ENCODE data around the gene UGP2. TPM values are rescaled to one million over a fixed set of nuclear protein-coding genes. Genes with fewer than 3 reads are reported as not detected.

UGP2 gene
- total and polyA plus RNA-seq, 2 donors (not counting 1 experiment from before 2014, with no cell fraction given) = 19.1 to 68.8 TPM

- intact Hi-C loops (cut with micrococcal nuclease) = no loop called here
- ChIA-PET CTCF (no interaction called here), POLR2A (no interaction called here)
- Histone ChIP-seq H2AFZ (ENCODE audit: insufficient read depth, low read depth, low read length, poor library complexity, severe bottlenecking) (no peak overlapping the region), H3K4me2 (replicated peaks; ENCODE audit: low read depth, low read length, poor library complexity, severe bottlenecking) (no peak overlapping the region), H3K4me3 (ENCODE audit: control extremely low read depth in 1 of 5, extremely low read depth in 1 of 5, insufficient read depth in 1 of 5, low read depth in 2 of 5, low read length in 4 of 5) (no peak overlapping the region), H3K9ac (ENCODE audit: low read length) (no peak overlapping the region), H3K4me1 (ENCODE audit: control insufficient read depth in 2 of 2, insufficient read depth in 2 of 2, low read length in 2 of 2) (no peaks in the 10 kb centered on the region), H3K27ac (ENCODE audit: low read length in 2 of 2) (no peak overlapping the region), H3K9me3 (ENCODE audit: control extremely low read depth in 1 of 3, control insufficient read depth in 2 of 3, insufficient read depth in 1 of 3, low read length in 2 of 3) (peaks cover 4 to 14% (median 5%) of the 10 kb centered on the region in 3 donors), H3K36me3 (replicated peaks in 1 of 2; ENCODE audit: control extremely low read depth in 1 of 2, control insufficient read depth in 1 of 2, extremely low read depth in 1 of 2, insufficient read depth in 2 of 2, low read length in 1 of 2) (peaks cover 20 to 31% of the 10 kb centered on the region in 2 experiments), H4K20me1 (ENCODE audit: control insufficient read depth, insufficient read depth, low read length, poor library complexity, severe bottlenecking) (no peaks in the 10 kb centered on the region), H3K79me2 (ENCODE audit: control insufficient read depth, insufficient read depth, low read length) (no peaks in the 10 kb centered on the region), H3K27me3 (replicated peaks in 1 of 4; ENCODE audit: control extremely low read depth in 1 of 4, control insufficient read depth in 3 of 4, insufficient read depth in 4 of 4, low read length in 3 of 4) (no peaks in the 10 kb centered on the region)
- no peak for ATAC-seq (ENCODE audit: low read depth)
- H3K27ac Mint-ChIP-seq = no peak overlapping the region
- DNase-seq = no peak
- no peak overlapping the region for H3K4me3 Mint-ChIP-seq
- H3K27me3 Mint-ChIP-seq = no peaks in the 10 kb centered on the region
- no peak for TF ChIP-seq EZH2 (IDR thresholded peaks at IDR 0.05; ENCODE audit: borderline replicate concordance, insufficient read depth, low read depth, low read length, poor library complexity, severe bottlenecking)
- no peak for TF ChIP-seq CTCF (IDR thresholded peaks at IDR 0.05)
- H3K4me1 Mint-ChIP-seq = peaks cover 4% of the 10 kb centered on the region
- peaks cover 6% of the 10 kb centered on the region for H3K9me3 Mint-ChIP-seq (ENCODE audit: insufficient read depth)
- no CpG with 5 or more reads among the region's 5 CpGs for WGBS (ENCODE audit: insufficient coverage)
Observed at GRCh38 chr2:63898839-63899238, 57.1 kb downstream of the UGP2 start.

GRCh38 chr2:63899639-63900038 is 57.9 kb downstream of the UGP2 start:
- TF ChIP-seq EZH2 (IDR thresholded peaks at IDR 0.05; ENCODE audit: borderline replicate concordance, insufficient read depth, low read depth, low read length, poor library complexity, severe bottlenecking) = no peak
- no peak for TF ChIP-seq CTCF (IDR thresholded peaks at IDR 0.05)
- DNase-seq (no peak), ATAC-seq (ENCODE audit: low read depth) (no peak)
- H3K9me3 ChIP-seq (ENCODE audit: control extremely low read depth in 1 of 3, control insufficient read depth in 2 of 3, insufficient read depth in 1 of 3, low read length in 2 of 3) = peaks cover 4 to 14% (median 5%) of the 10 kb centered on the region in 3 donors
- H3K36me3 ChIP-seq (replicated peaks in 1 of 2; ENCODE audit: control extremely low read depth in 1 of 2, control insufficient read depth in 1 of 2, extremely low read depth in 1 of 2, insufficient read depth in 2 of 2, low read length in 1 of 2) = peaks cover 17 to 25% of the 10 kb centered on the region in 2 experiments
- CTCF ChIA-PET = interaction anchor here (1.1 kb wide), 1 partner anchor 58 kb away, joined by 3 read pairs; the partner anchor contains the start of gene UGP2
- WGBS (ENCODE audit: insufficient coverage) = no CpG with 5 or more reads among the region's 1 CpG
- no peaks in the 10 kb centered on the region for H4K20me1 ChIP-seq (ENCODE audit: control insufficient read depth, insufficient read depth, low read length, poor library complexity, severe bottlenecking)
- no peaks in the 10 kb centered on the region for H3K79me2 ChIP-seq (ENCODE audit: control insufficient read depth, insufficient read depth, low read length)
- H3K27me3 ChIP-seq (replicated peaks in 1 of 4; ENCODE audit: control extremely low read depth in 1 of 4, control insufficient read depth in 3 of 4, insufficient read depth in 4 of 4, low read length in 3 of 4) = no peaks in the 10 kb centered on the region
- H3K9me3 Mint-ChIP-seq (ENCODE audit: insufficient read depth) = peaks cover 6% of the 10 kb centered on the region
- no peak overlapping the region for H3K27ac Mint-ChIP-seq
- no peak overlapping the region for H2AFZ ChIP-seq (ENCODE audit: insufficient read depth, low read depth, low read length, poor library complexity, severe bottlenecking)
- POLR2A ChIA-PET = no interaction called here
- no peak overlapping the region for H3K9ac ChIP-seq (ENCODE audit: low read length)
- intact Hi-C loops (cut with micrococcal nuclease) = no loop called here
- no peak overlapping the region for H3K4me2 ChIP-seq (replicated peaks; ENCODE audit: low read depth, low read length, poor library complexity, severe bottlenecking)
- H3K4me3 ChIP-seq (ENCODE audit: control extremely low read depth in 1 of 5, extremely low read depth in 1 of 5, insufficient read depth in 1 of 5, low read depth in 2 of 5, low read length in 4 of 5) = no peak overlapping the region
- H3K27me3 Mint-ChIP-seq = no peaks in the 10 kb centered on the region
- H3K27ac ChIP-seq (ENCODE audit: low read length in 2 of 2) = no peak overlapping the region
- H3K4me1 Mint-ChIP-seq = peaks cover 4% of the 10 kb centered on the region
- no peaks in the 10 kb centered on the region for H3K4me1 ChIP-seq (ENCODE audit: control insufficient read depth in 2 of 2, insufficient read depth in 2 of 2, low read length in 2 of 2)
- H3K4me3 Mint-ChIP-seq = no peak overlapping the region

Data from B cell (primary cell).